Thymus (tissue), 11 donors: ENCODE results near the gene TUBB1. TPM values are rescaled to one million over a fixed set of nuclear protein-coding genes. Genes with fewer than 3 reads are reported as not detected.

Experiments used
- DNase-seq, 9 donors: peaks; one replicate each; pipeline ENCODE4 v3.0.0-alpha.2; 2013; ENCODE audit warnings: low spot score in 9 of 9, low read depth in 6 of 9, missing footprints in 1 of 9
- H3K27ac ChIP-seq, 2 donors: one replicate each; pipeline ENCODE4 v1.5.1; 2013; ENCODE audit warnings: control low read depth in 1 of 2, low read depth in 1 of 2, low read length in 1 of 2, mild to moderate bottlenecking in 1 of 2, moderate library complexity in 1 of 2
- H3K27me3 ChIP-seq, 2 donors: one replicate each; pipeline ENCODE4 v1.5.1; 2013; ENCODE audit warnings: low read length in 1 of 2; ENCODE audit not compliant: control insufficient read depth in 2 of 2, insufficient read depth in 1 of 2
- H3K36me3 ChIP-seq, 2 donors: one replicate each; pipeline ENCODE4 v1.5.1; 2013; ENCODE audit warnings: low read length in 1 of 2, mild to moderate bottlenecking in 1 of 2, moderate library complexity in 1 of 2; ENCODE audit not compliant: control insufficient read depth in 2 of 2, insufficient read depth in 2 of 2
- H3K4me1 ChIP-seq, 2 donors: one replicate each; pipeline ENCODE4 v1.5.1; 2013; ENCODE audit warnings: low read length in 2 of 2; ENCODE audit not compliant: control insufficient read depth in 2 of 2, insufficient read depth in 2 of 2
- H3K4me3 ChIP-seq, 2 donors: one replicate each; pipeline ENCODE4 v1.5.1; 2013; ENCODE audit warnings: low read length in 2 of 2, control low read depth in 1 of 2, mild to moderate bottlenecking in 1 of 2
- H3K9me3 ChIP-seq, 2 donors: one replicate each; pipeline ENCODE4 v1.5.1; 2013; ENCODE audit warnings: low read length in 1 of 2, mild to moderate bottlenecking in 1 of 2; ENCODE audit not compliant: control insufficient read depth in 2 of 2, insufficient read depth in 1 of 2
- WGBS: extraction: QIAGEN DNeasy Blood & Tissue Kit; methylation state at CpG from one replicate; pipeline ENCODE4 v1.1.7; 2013; 5-methylcytosine and 5-hydroxymethylcytosine counted together
- polyA plus RNA-seq: library from polyadenylated mRNA; stranded (reverse); fragments of 200-250 nt; gene quantifications from one replicate; pipeline ENCODE4 v1.2.3, GENCODE V29; 2013
- total RNA-seq: library from RNA; stranded (reverse); fragments of 120-200 nt; gene quantifications from one replicate; pipeline ENCODE4 v1.2.4, GENCODE V29; 2013
- donor health status: healthy.

The TUBB1 gene
- total and polyA plus RNA-seq, 2 donors: 0.14 to 0.47 TPM

DNA sequence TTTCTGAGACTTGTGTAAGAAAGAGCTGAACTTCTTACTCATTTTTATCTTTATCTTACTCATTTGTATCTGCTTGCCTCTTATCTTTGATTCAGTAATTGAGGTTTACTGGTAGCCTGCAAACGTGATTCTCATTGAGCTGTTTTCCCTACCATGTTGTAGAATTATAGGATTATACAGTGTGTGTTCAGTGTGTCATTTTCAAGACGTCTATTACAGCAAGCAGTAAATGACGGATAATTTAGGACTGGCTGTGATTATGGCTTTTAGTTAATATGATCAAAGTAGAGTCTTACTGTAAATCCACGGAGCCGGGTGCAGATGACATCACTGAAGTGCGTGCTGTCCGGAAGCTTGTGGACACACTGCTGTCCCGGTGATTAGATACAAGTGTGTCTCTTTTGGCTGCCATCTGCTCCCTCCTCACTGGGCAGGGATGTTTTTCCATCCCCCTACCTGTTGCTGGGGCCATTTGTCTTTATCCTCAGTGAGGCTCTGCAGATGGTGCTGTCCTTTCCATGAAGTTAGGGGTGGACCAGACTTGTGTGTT, 32.2 kb upstream of the TUBB1 start:
- no peaks in the 10 kb centered on the region for H3K27me3 ChIP-seq
- DNase-seq: no peak
- H3K4me1 ChIP-seq: peaks cover 12 to 13% of the 10 kb centered on the region in 2 donors
- no peaks in the 10 kb centered on the region for H3K9me3 ChIP-seq
- 97% methylated on average over 8 of the region's 8 CpGs for WGBS
- no peak overlapping the region for H3K4me3 ChIP-seq
- H3K36me3 ChIP-seq: peaks cover 48 to 62% of the 10 kb centered on the region in 2 donors
- no peak overlapping the region for H3K27ac ChIP-seq

DNA sequence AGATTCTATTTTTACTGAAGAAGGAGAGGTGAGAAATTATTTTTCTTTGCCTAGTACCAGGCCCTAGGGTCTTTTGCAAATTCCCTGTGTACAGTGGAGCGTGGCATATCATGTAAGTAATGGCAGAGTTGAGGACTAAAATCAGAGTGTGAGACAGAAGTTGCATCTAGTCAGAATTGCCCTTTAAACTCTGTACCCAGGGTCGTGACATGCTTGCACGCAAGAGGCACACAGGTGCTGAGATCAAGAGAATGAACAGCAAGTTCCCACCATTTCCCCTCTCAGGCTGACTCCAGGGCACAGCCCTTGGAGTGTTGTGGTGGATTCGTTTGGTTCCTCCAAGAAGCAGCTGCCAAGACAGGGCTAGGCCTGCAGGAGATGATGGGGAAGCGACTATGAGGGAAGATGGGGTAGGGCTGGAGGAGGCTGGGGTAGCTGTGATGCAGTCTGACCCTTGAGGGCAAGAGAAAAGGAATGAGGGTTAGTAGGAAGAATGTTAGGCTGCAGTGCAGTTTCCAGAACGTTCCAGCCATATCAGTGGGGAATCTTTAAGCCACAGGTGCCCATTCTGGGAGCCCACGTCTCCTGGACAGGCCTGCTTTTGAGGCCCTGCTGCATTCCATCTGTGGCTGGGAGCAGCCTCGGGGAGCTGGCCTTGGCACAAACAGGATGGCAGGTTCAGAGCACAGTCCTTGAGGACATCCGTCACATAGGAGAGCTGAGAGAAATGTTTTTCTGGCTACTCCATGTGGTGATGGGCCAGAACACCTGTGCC, 31.3 kb upstream of the TUBB1 start:
- peaks cover 5% of the 10 kb centered on the region in 2 donors for H3K4me1 ChIP-seq
- no peak for DNase-seq
- no peaks in the 10 kb centered on the region for H3K27me3 ChIP-seq
- H3K9me3 ChIP-seq: no peaks in the 10 kb centered on the region
- no peak overlapping the region for H3K27ac ChIP-seq
- no peak overlapping the region for H3K4me3 ChIP-seq
- WGBS: 98% methylated on average over 9 of the region's 9 CpGs
- peaks cover 56 to 71% of the 10 kb centered on the region in 2 donors for H3K36me3 ChIP-seq

GRCh38 chr20:58988565-58988882, 30.7 kb upstream of the TUBB1 start:
- Histone ChIP-seq H3K36me3 (peaks cover 61 to 76% of the 10 kb centered on the region in 2 donors), H3K4me1 (peaks cover 5% of the 10 kb centered on the region in 2 donors), H3K4me3 (no peak overlapping the region), H3K9me3 (no peaks in the 10 kb centered on the region), H3K27ac (no peak overlapping the region), H3K27me3 (no peaks in the 10 kb centered on the region)
- DNase-seq: no peak
- WGBS: 97% methylated on average over 6 of the region's 6 CpGs

DNA sequence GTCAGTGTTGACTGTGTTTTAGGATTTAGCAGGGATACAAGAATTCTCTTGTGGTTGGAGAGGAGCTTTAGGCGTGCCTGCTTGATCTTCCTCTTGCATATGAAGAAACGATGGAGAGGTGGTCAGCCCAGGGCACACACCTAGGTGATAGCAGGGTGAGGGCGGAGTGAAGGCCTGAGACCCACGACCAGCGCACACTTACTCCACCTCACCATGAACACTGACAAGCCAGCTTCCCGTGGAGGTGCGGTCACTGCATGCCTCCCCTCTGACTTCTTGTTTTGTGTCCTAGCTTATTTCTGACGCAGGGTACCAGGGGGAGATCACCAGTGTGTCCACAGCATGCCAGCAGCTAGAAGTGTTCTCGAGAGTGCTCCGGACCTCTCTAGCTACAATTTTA, 30.0 kb upstream of the TUBB1 start:
- H3K4me1 ChIP-seq: peaks cover 0 to under 1% of the 10 kb centered on the region in 2 donors

GRCh38 chr20:58990651-58991445, 28.4 kb upstream of the TUBB1 start:
- Histone ChIP-seq H3K36me3 (peaks cover 81 to 95% of the 10 kb centered on the region in 2 donors), H3K9me3 (no peaks in the 10 kb centered on the region), H3K27me3 (no peaks in the 10 kb centered on the region), H3K4me1 (no peaks in the 10 kb centered on the region), H3K27ac (no peak overlapping the region), H3K4me3 (no peak overlapping the region)
- WGBS: 99% methylated on average over 14 of the region's 14 CpGs
- no peak for DNase-seq

More for the DNA sequence above, 30.0 kb upstream of the TUBB1 start:
- Histone ChIP-seq H3K9me3 (no peaks in the 10 kb centered on the region), H3K27me3 (no peaks in the 10 kb centered on the region), H3K4me3 (no peak overlapping the region), H3K36me3 (peaks cover 67 to 82% of the 10 kb centered on the region in 2 donors), H3K27ac (no peak overlapping the region)
- DNase-seq: no peak
- WGBS: 98% methylated on average over 10 of the region's 10 CpGs

GRCh38 chr20:58991715-58992114, 27.5 kb upstream of the TUBB1 start:
- Histone ChIP-seq H3K4me1 (no peaks in the 10 kb centered on the region), H3K27ac (no peak overlapping the region), H3K36me3 (peaks cover 83 to 95% of the 10 kb centered on the region in 2 donors), H3K4me3 (no peak overlapping the region), H3K27me3 (no peaks in the 10 kb centered on the region), H3K9me3 (no peaks in the 10 kb centered on the region)
- DNase-seq: no peak
- 97% methylated on average over 9 of the region's 9 CpGs for WGBS

GRCh38 chr20:58992911-58993310, 26.3 kb upstream of the TUBB1 start:
- DNase-seq: no peak
- Histone ChIP-seq H3K27me3 (no peaks in the 10 kb centered on the region), H3K9me3 (no peaks in the 10 kb centered on the region), H3K4me3 (no peak overlapping the region), H3K4me1 (no peaks in the 10 kb centered on the region), H3K36me3 (peaks cover 81 to 91% of the 10 kb centered on the region in 2 donors), H3K27ac (no peak overlapping the region)
- 83% methylated on average over 3 of the region's 3 CpGs for WGBS

DNA sequence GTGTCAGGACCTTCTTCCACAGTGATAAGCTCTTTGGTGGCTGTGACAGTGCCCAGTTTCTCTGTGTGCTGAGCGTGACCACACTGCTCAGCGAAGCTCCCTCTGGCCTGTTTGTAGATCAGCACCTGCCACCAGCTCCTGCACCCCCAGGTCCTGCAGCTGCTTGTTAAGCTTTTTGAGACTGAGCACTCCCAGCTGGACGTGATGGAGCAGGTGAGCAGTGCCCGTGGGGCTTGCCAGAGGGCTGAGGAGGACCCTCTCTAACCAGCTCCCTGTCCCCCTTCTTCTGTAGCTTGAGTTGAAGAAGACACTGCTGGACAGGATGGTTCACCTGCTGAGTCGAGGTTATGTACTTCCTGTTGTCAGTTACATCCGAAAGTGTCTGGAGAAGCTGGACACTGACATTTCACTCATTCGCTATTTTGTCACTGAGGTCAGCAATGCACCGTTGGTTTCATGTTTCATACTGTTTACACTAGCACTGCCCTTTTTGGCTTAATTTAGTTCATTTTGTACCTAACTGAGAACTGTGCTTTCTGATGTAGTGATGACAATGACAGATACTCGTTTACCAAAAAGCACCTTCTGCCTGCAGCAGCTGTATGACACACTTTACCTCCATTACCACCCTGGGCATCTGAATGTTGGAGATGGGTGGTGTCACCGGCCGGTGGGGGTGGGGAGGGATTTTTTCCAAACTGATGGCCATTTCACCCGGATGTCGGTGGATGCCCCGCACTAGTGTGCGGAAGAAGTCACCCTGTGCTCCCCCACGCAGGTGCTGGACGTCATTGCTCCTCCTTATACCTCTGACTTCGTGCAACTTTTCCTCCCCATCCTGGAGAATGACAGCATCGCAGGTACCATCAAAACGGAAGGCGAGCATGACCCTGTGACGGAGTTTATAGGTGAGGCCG, 25.6 kb upstream of the TUBB1 start:
- 96% methylated on average over 23 of the region's 23 CpGs for WGBS
- H3K27me3 ChIP-seq: no peaks in the 10 kb centered on the region
- no peak for DNase-seq
- H3K4me3 ChIP-seq: no peak overlapping the region
- H3K36me3 ChIP-seq: peaks cover 74 to 84% of the 10 kb centered on the region in 2 donors
- H3K27ac ChIP-seq: no peak overlapping the region
- no peaks in the 10 kb centered on the region for H3K9me3 ChIP-seq
- no peaks in the 10 kb centered on the region for H3K4me1 ChIP-seq
